GM21737 (cell line): ENCODE data around the gene TMEM114.

Experiments used
- ATAC-seq: cut with Tn5 transposase; IDR thresholded peaks from one replicate; pipeline ENCODE4 v1.9.1; 2021; ENCODE audit warnings: mild to moderate bottlenecking, moderate library complexity; ENCODE audit not compliant: unreplicated experiment

TMEM114 gene

GRCh38 chr16:8611886-8612600 lies 21.7 kb upstream of the TMEM114 start:
- no peak for ATAC-seq

- no peak for ATAC-seq
Observed at GRCh38 chr16:8611122-8611521, 20.8 kb upstream of the TMEM114 start.

GRCh38 chr16:8607214-8607613 lies 16.9 kb upstream of the TMEM114 start:
- no peak for ATAC-seq

- no peak for ATAC-seq
Observed at GRCh38 chr16:8605554-8605953, 15.2 kb upstream of the TMEM114 start.

- no peak for ATAC-seq
Observed at GRCh38 chr16:8600144-8600775, 9.9 kb upstream of the TMEM114 start.

- no peak for ATAC-seq
Observed at GRCh38 chr16:8596581-8596980, 6.3 kb upstream of the TMEM114 start.

- no peak for ATAC-seq
Observed at GRCh38 chr16:8595783-8596182, 5.5 kb upstream of the TMEM114 start.

GRCh38 chr16:8594149-8594666 lies 3.9 kb upstream of the TMEM114 start:
- no peak for ATAC-seq

- ATAC-seq = no peak
Observed at GRCh38 chr16:8591451-8591850, 1.1 kb upstream of the TMEM114 start.

GRCh38 chr16:8590811-8591210 lies 500 bp upstream of the TMEM114 start:
- no peak for ATAC-seq

GRCh38 chr16:8589057-8589899 lies 1.0 kb downstream of the TMEM114 start:
- no peak for ATAC-seq

GRCh38 chr16:8588682-8589056 lies 1.6 kb downstream of the TMEM114 start:
- no peak for ATAC-seq

GRCh38 chr16:8587065-8587464 lies 3.2 kb downstream of the TMEM114 start:
- ATAC-seq = no peak

- ATAC-seq = no peak
Observed at GRCh38 chr16:8585857-8586256, 4.5 kb downstream of the TMEM114 start.

- ATAC-seq = no peak
Observed at GRCh38 chr16:8585041-8585440, 5.3 kb downstream of the TMEM114 start.

- ATAC-seq = no peak
Observed at GRCh38 chr16:8583732-8584131, 6.6 kb downstream of the TMEM114 start.

- no peak for ATAC-seq
Observed at GRCh38 chr16:8583199-8583598, 7.1 kb downstream of the TMEM114 start.

- no peak for ATAC-seq
Observed at GRCh38 chr16:8581831-8582580, 8.3 kb downstream of the TMEM114 start.

- no peak for ATAC-seq
Observed at GRCh38 chr16:8579559-8579958, 10.8 kb downstream of the TMEM114 start.

- ATAC-seq = no peak
Observed at GRCh38 chr16:8577678-8578304, 12.5 kb downstream of the TMEM114 start.
